Endodermal cell (in vitro differentiated cells): ENCODE measurements around the gene IL1RAPL2. TPM values are rescaled to one million over a fixed set of nuclear protein-coding genes. Genes with fewer than 3 reads are reported as not detected.
"Not testable (repeated sequence)": the region's sequence is repeated elsewhere in the genome, so short reads cannot be mapped to it uniquely, and the experiment has no call there.

ENCODE experiments used
- DNase-seq: peaks from one replicate; pipeline ENCODE4 v3.0.0-alpha.2; 2017
- H3K27ac ChIP-seq: 2 replicates; pipeline ENCODE4 v1.5.1; 2013; ENCODE audit warnings: mild to moderate bottlenecking, low read depth, low read length, moderate library complexity
- H3K27me3 ChIP-seq: 2 replicates; pipeline ENCODE4 v1.6.1; 2013; ENCODE audit warnings: mild to moderate bottlenecking, low read length, moderate library complexity; ENCODE audit not compliant: insufficient read depth, control insufficient read depth, poor library complexity, severe bottlenecking
- H3K36me3 ChIP-seq: 2 replicates; pipeline ENCODE4 v1.7.0; 2013; ENCODE audit warnings: mild to moderate bottlenecking, low read length, moderate library complexity; ENCODE audit not compliant: control insufficient read depth, insufficient read depth
- H3K4me1 ChIP-seq: one replicate; pipeline ENCODE4 v1.7.0; 2013; ENCODE audit warnings: low read length; ENCODE audit not compliant: control insufficient read depth, insufficient read depth
- H3K4me3 ChIP-seq: 2 replicates; pipeline ENCODE4 v1.5.1; 2013; ENCODE audit warnings: mild to moderate bottlenecking, low read length, moderate library complexity
- H3K9ac ChIP-seq: 2 replicates; pipeline ENCODE4 v1.6.1; 2013; ENCODE audit warnings: mild to moderate bottlenecking, low read length, moderate library complexity; ENCODE audit not compliant: poor library complexity, severe bottlenecking; ENCODE audit errors: extremely low read depth
- H3K9me3 ChIP-seq: 2 replicates; pipeline ENCODE4 v1.6.1; 2013; ENCODE audit warnings: mild to moderate bottlenecking, low read length, moderate library complexity; ENCODE audit not compliant: control insufficient read depth
- H3K27ac Mint-ChIP-seq: 2 replicates; pipeline ENCODE4 v1.8.0; 2020; ENCODE audit warnings: mixed read lengths
- H3K27me3 Mint-ChIP-seq: 2 replicates; pipeline ENCODE4 v1.8.0; 2021; ENCODE audit warnings: mild to moderate bottlenecking, mixed read lengths; ENCODE audit not compliant: insufficient read depth
- H3K36me3 Mint-ChIP-seq: 2 replicates; pipeline ENCODE4 v1.8.0; 2020; ENCODE audit warnings: low read depth, mixed read lengths
- H3K4me1 Mint-ChIP-seq: 2 replicates; pipeline ENCODE4 v1.8.0; 2020; ENCODE audit warnings: mixed read lengths
- H3K4me3 Mint-ChIP-seq: 2 replicates; pipeline ENCODE4 v1.8.0; 2020; ENCODE audit warnings: mild to moderate bottlenecking, moderate library complexity, mixed read lengths
- H3K9me3 Mint-ChIP-seq: 2 replicates; pipeline ENCODE4 v1.8.0; 2020; ENCODE audit warnings: mild to moderate bottlenecking, mixed read lengths
- WGBS, 2 experiments: methylation state at CpG; one replicate each; pipeline versions ENCODE4 v1.1.5 to v1.1.7; 2013; ENCODE audit warnings: missing lambda C conversion rate in 2 of 2, mixed read lengths in 1 of 2; ENCODE audit not compliant: insufficient coverage in 1 of 2, insufficient read length in 1 of 2; 5-methylcytosine and 5-hydroxymethylcytosine counted together
- total RNA-seq, 2 donors: library from RNA; stranded (reverse); fragmentation: NEBNext Ultra II Directional in 1 of 2; extraction: Animal tissue kit (Norgen Biotek cat#: 25700) in 1 of 2; gene quantifications; 2 replicates in 1 of 2; 3 replicates in 1 of 2; pipeline ENCODE4 v1.2.1, GENCODE V29; 2021
- TF ChIP-seq, protein P1 (sequence below): fragments of 200-600 bp; sonication (generic); conservative IDR thresholded peaks from 2 replicates; pipeline ENCODE4 v1.5.0; 2021; ENCODE audit warnings: antibody characterized with exemption, mild to moderate bottlenecking

Gene IL1RAPL2
- total RNA-seq, 2 donors from 2014 or later = 0.13 TPM; not detected in 1

GRCh38 chrX:105101378-105101777 is 535.4 kb downstream of the IL1RAPL2 start:
- Histone ChIP-seq H3K9me3 (no peaks in the 10 kb centered on the region), H3K27me3 (no peaks in the 10 kb centered on the region), H3K36me3 (no peaks in the 10 kb centered on the region), H3K4me1 (no peaks in the 10 kb centered on the region), H3K27ac (no peak overlapping the region), H3K4me3 (no peak overlapping the region), H3K9ac (no peak overlapping the region)
- no peaks in the 10 kb centered on the region for H3K4me1 Mint-ChIP-seq
- TF ChIP-seq, protein P1, sequence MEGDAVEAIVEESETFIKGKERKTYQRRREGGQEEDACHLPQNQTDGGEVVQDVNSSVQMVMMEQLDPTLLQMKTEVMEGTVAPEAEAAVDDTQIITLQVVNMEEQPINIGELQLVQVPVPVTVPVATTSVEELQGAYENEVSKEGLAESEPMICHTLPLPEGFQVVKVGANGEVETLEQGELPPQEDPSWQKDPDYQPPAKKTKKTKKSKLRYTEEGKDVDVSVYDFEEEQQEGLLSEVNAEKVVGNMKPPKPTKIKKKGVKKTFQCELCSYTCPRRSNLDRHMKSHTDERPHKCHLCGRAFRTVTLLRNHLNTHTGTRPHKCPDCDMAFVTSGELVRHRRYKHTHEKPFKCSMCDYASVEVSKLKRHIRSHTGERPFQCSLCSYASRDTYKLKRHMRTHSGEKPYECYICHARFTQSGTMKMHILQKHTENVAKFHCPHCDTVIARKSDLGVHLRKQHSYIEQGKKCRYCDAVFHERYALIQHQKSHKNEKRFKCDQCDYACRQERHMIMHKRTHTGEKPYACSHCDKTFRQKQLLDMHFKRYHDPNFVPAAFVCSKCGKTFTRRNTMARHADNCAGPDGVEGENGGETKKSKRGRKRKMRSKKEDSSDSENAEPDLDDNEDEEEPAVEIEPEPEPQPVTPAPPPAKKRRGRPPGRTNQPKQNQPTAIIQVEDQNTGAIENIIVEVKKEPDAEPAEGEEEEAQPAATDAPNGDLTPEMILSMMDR = no peak
- WGBS, 2 experiments = 96% methylated on average over 2 of the region's 3 CpGs; no CpG with 5 or more reads in 1 of the 2 experiments
- no peak overlapping the region for H3K4me3 Mint-ChIP-seq
- no peak for DNase-seq
- H3K27me3 Mint-ChIP-seq = no peaks in the 10 kb centered on the region
- no peaks in the 10 kb centered on the region for H3K36me3 Mint-ChIP-seq
- H3K9me3 Mint-ChIP-seq = peaks cover 32% of the 10 kb centered on the region
- H3K27ac Mint-ChIP-seq = no peak overlapping the region

DNA sequence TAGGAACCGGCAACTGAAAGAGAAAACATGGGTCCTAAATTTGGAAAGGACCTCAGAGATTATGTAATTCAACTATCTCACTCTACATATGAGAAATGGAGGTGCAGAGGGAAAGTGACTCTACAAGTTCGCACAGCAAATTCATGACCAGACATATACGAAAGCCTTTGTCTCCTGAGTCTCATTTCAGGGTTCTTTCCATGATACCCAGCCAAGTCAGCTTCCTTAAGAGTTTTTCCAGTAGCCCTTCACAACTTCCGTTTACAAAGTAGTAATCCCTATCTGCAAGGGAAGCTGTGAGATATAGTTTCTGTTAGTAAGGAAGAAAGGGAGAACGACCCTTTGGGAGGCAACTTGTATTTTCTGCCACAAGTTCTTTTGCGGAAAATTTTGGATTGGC is 543.9 kb downstream of the IL1RAPL2 start:
- Histone ChIP-seq H3K9me3 (no peaks in the 10 kb centered on the region), H3K9ac (no peak overlapping the region), H3K4me3 (no peak overlapping the region), H3K27ac (no peak overlapping the region), H3K4me1 (no peaks in the 10 kb centered on the region), H3K36me3 (no peaks in the 10 kb centered on the region), H3K27me3 (no peaks in the 10 kb centered on the region)
- H3K9me3 Mint-ChIP-seq = peaks cover 38% of the 10 kb centered on the region
- H3K27ac Mint-ChIP-seq = no peak overlapping the region
- DNase-seq = no peak
- 92 to 100% methylated on average over 1 to 5 of the region's 6 CpGs for WGBS, 2 experiments
- H3K4me1 Mint-ChIP-seq = no peaks in the 10 kb centered on the region
- no peak overlapping the region for H3K4me3 Mint-ChIP-seq
- no peaks in the 10 kb centered on the region for H3K36me3 Mint-ChIP-seq
- TF ChIP-seq, protein P1 = no peak
- H3K27me3 Mint-ChIP-seq = no peaks in the 10 kb centered on the region

DNA sequence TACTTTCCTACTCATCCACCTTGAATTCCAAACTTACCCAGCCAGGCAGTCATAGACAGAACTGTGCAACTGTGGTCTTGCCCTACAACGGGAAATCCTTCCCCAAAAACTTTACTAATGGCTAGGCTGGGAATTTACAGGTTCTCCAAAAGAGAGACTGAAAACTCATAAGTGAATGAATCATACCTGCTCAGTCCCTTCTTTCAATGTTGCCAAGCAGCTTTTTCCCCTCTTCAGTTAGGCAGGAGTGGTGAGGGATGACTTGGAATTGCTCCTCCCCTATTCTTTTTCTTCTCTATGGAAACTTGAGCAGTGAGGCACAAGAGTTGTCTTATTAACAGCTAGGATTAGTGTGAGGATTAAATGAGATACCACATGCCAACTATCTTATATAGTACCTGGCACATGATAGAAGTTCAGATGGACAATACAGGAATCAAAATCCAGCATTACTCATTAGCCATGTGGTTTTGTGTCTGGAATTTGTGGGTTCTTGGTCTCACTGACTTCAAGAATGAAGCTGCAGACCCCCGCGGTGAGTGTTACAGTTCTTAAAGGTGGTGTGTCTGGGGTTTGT is 548.6 kb downstream of the IL1RAPL2 start:
- no peaks in the 10 kb centered on the region for H3K4me1 Mint-ChIP-seq
- WGBS, 2 experiments = 81% methylated on average over 3 of the region's 3 CpGs; no CpG with 5 or more reads in 1 of the 2 experiments
- no peaks in the 10 kb centered on the region for H3K36me3 Mint-ChIP-seq
- TF ChIP-seq, protein P1 = no peak
- no peaks in the 10 kb centered on the region for H3K27me3 Mint-ChIP-seq
- Histone ChIP-seq H3K4me3 (no peak overlapping the region), H3K4me1 (no peaks in the 10 kb centered on the region), H3K36me3 (no peaks in the 10 kb centered on the region), H3K9ac (no peak overlapping the region), H3K9me3 (no peaks in the 10 kb centered on the region), H3K27me3 (no peaks in the 10 kb centered on the region), H3K27ac (no peak overlapping the region)
- DNase-seq = no peak
- H3K9me3 Mint-ChIP-seq = peaks cover 48% of the 10 kb centered on the region
- no peak overlapping the region for H3K27ac Mint-ChIP-seq
- no peak overlapping the region for H3K4me3 Mint-ChIP-seq

DNA sequence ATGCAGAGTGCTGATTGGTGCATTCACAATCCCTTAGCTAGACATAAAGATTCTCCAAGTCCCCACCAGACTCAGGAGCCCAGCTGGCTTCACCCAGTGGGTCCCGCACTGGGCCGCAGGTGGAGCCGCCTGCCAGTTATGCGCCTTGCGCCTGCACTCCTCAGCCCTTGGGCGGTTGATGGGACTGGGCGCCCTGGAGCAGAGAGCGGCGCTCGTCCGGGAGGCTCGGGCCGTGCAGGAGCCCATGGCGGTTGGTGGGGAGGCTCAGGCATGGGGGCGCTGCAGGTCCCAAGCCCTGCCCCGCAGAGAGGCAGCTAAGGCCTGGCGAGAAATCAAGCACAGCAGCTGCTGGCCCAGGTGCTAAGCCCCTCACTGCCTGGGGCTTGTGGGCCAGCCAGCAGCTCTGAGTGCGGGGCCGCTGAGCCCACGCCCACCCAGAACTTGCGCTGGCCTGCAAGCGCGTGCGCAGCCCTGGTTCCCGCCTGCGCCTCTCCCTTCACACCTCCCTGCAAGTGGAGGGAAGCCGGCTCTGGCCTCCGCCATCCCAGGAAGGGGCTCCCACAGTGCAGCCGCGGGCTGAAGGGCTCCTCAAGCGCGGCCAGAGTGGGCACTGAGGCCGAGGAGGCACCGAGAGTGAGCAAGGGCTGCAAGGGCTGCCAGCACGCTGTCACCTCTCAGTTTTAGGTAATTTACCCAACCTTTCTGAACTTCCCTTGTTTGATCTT is 549.8 kb downstream of the IL1RAPL2 start:
- not testable (repeated sequence) for H3K36me3 ChIP-seq, H3K27me3 ChIP-seq, H3K36me3 Mint-ChIP-seq, H3K4me1 Mint-ChIP-seq, H3K27ac Mint-ChIP-seq, H3K4me1 ChIP-seq, H3K9me3 ChIP-seq, H3K4me3 ChIP-seq, DNase-seq, H3K4me3 Mint-ChIP-seq, H3K27me3 Mint-ChIP-seq, H3K27ac ChIP-seq, H3K9ac ChIP-seq
- 93% methylated on average over 35 of the region's 35 CpGs; no CpG with 5 or more reads in 1 of the 2 experiments for WGBS, 2 experiments
- peaks cover 47% of the 10 kb centered on the region for H3K9me3 Mint-ChIP-seq
